Activated CD4-positive, alpha-beta memory T cell treated with anti-CD3 and anti-CD28 coated beads, Interleukin-2, amount 10 ng/mL, durations not matched to agents 7 days and 5 days (primary cell): ENCODE data around the gene NOL4L. TPM values are rescaled to one million over a fixed set of nuclear protein-coding genes. Genes with fewer than 3 reads are reported as not detected.

Source experiments
- CTCF ChIA-PET: fragments of 350-600 bp; sonication (Branson Sonifier 250); formaldehyde crosslinking; loops from one replicate; lab custom pipeline; 2021; ENCODE audit warnings: antibody characterized with exemption, inconsistent platforms; lab: Charles Lee
- POLR2A ChIA-PET: fragments of 350-600 bp; sonication (Branson Sonifier 250); formaldehyde crosslinking; loops from one replicate; lab custom pipeline; 2021; ENCODE audit warnings: antibody characterized with exemption; lab: Charles Lee
- DNase-seq: peaks from one replicate; pipeline ENCODE4 v3.0.0-alpha.2; 2020
- H3K27ac Mint-ChIP-seq: one replicate; pipeline ENCODE4 v1.8.0; 2021; ENCODE audit warnings: mild to moderate bottlenecking, mixed read lengths
- H3K27me3 Mint-ChIP-seq: one replicate; pipeline ENCODE4 v1.8.0; 2021; ENCODE audit warnings: mixed read lengths
- H3K36me3 Mint-ChIP-seq: one replicate; pipeline ENCODE4 v1.8.0; 2021; ENCODE audit warnings: low read depth, mixed read lengths
- H3K4me1 Mint-ChIP-seq: one replicate; pipeline ENCODE4 v1.8.0; 2021; ENCODE audit warnings: mixed read lengths
- H3K4me3 Mint-ChIP-seq: one replicate; pipeline ENCODE4 v1.8.0; 2021; ENCODE audit warnings: mild to moderate bottlenecking, mixed read lengths
- H3K9me3 Mint-ChIP-seq: one replicate; pipeline ENCODE4 v1.8.0; 2021; ENCODE audit warnings: mixed read lengths
- total RNA-seq, 2 experiments: library from RNA; stranded (reverse); gene quantifications; one replicate each; pipeline ENCODE4 v1.2.3, GENCODE V29; 2021

The NOL4L gene
- total RNA-seq, 2 experiments from 2014 or later, result 17.1 to 19.1 TPM

DNA sequence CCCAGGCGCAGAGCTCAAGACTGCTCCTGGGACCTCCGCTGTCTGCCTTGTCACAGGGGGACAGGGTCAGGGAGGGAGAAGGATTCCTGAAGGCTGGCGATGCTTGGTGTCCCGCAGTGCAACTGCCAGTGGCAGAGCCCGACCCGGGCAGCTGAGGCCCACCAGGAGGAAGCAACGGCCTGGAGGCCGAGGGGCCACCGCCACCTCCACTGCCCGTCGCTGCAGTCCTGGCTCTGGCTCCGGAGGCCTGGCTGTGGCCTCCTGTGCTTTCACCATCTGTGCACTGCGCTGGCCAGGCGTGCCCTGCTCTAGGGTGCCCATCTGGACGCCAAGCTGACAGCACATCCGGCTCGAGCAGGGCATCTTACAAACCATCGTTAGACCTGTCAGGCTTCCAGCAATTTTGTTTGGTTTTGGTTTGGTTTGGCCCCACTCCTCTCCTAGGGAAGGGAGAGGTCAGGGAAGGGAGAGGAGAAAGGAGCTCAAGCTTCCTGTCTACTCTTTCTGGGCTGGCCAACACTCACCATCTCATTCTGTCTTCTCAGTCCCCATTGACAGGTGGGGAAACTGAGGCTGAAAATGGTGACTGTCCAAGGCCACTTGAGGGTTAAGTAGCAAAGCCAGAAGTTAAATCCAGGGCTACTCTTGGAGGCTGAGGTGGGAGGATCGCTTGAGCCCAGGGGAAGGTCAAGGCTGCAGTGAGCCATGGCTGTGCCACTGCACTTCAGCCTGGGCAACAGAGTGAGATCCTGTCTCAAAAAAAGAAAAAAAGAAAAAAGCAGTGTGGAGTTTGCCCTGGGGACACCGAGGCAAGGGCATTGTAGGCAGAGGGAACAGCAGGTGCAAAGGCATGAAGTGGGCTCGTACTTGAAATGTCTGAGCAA lies 37.7 kb upstream of the NOL4L start:
- Mint-ChIP-seq H3K27me3 (no peaks in the 10 kb centered on the region), H3K27ac (no peak overlapping the region), H3K4me3 (no peak overlapping the region), H3K9me3 (no peaks in the 10 kb centered on the region), H3K4me1 (no peaks in the 10 kb centered on the region), H3K36me3 (no peaks in the 10 kb centered on the region)
- no peak for DNase-seq
- ChIA-PET CTCF (no interaction called here), POLR2A (no interaction called here)

GRCh38 chr20:32621891-32622584 lies 36.9 kb upstream of the NOL4L start:
- Mint-ChIP-seq H3K4me3 (no peak overlapping the region), H3K9me3 (no peaks in the 10 kb centered on the region), H3K27ac (no peak overlapping the region), H3K36me3 (no peaks in the 10 kb centered on the region), H3K4me1 (no peaks in the 10 kb centered on the region), H3K27me3 (no peaks in the 10 kb centered on the region)
- ChIA-PET CTCF (no interaction called here), POLR2A (no interaction called here)
- DNase-seq, result no peak

- DNase-seq, result peak; percentile 25
- H3K27ac Mint-ChIP-seq, result no peak overlapping the region
- no peak overlapping the region for H3K4me3 Mint-ChIP-seq
- no peaks in the 10 kb centered on the region for H3K4me1 Mint-ChIP-seq
- CTCF ChIA-PET, result interaction anchor here (1.2 kb wide), 1 partner anchor 157 kb away, joined by 3 read pairs; no protein-coding TSS in a partner anchor
- no peaks in the 10 kb centered on the region for H3K27me3 Mint-ChIP-seq
- POLR2A ChIA-PET, result no interaction called here
- H3K9me3 Mint-ChIP-seq, result no peaks in the 10 kb centered on the region
- no peaks in the 10 kb centered on the region for H3K36me3 Mint-ChIP-seq
Measured at GRCh38 chr20:32621071-32621890, 36.1 kb upstream of the NOL4L start.

GRCh38 chr20:32619586-32619985 lies 34.5 kb upstream of the NOL4L start:
- H3K27ac Mint-ChIP-seq, result no peak overlapping the region
- no peaks in the 10 kb centered on the region for H3K9me3 Mint-ChIP-seq
- no peak for DNase-seq
- H3K36me3 Mint-ChIP-seq, result no peaks in the 10 kb centered on the region
- peaks cover 3% of the 10 kb centered on the region for H3K27me3 Mint-ChIP-seq
- no peak overlapping the region for H3K4me3 Mint-ChIP-seq
- no peaks in the 10 kb centered on the region for H3K4me1 Mint-ChIP-seq
- ChIA-PET POLR2A (no interaction called here), CTCF (no interaction called here)

DNA sequence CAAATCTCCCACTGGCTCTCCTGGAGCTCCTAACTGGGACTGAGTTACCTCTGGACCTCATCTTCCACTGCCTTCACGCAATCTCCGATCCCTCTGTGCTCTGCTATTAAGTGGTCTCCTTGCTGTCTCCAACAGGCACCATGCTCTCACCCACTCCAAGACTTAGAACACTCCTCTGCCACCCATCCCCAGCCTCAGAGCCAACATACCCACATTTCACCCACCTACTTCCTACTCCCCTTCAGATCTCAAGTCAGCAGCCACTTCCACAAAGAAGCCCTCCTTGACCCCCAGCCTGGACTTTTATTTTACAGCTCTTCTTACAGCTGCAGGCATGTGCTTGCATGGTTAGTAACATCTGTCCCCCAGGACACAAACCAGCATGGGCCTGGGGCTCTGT lies 29.6 kb upstream of the NOL4L start:
- ChIA-PET CTCF (interaction anchor here (1.0 kb wide), 1 partner anchor 93 kb away, joined by 7 read pairs; no protein-coding TSS in a partner anchor), POLR2A (no interaction called here)
- no peak overlapping the region for H3K27ac Mint-ChIP-seq
- peaks cover 3% of the 10 kb centered on the region for H3K27me3 Mint-ChIP-seq
- no peaks in the 10 kb centered on the region for H3K9me3 Mint-ChIP-seq
- no peaks in the 10 kb centered on the region for H3K36me3 Mint-ChIP-seq
- no peaks in the 10 kb centered on the region for H3K4me1 Mint-ChIP-seq
- no peak for DNase-seq
- H3K4me3 Mint-ChIP-seq, result no peak overlapping the region

DNA sequence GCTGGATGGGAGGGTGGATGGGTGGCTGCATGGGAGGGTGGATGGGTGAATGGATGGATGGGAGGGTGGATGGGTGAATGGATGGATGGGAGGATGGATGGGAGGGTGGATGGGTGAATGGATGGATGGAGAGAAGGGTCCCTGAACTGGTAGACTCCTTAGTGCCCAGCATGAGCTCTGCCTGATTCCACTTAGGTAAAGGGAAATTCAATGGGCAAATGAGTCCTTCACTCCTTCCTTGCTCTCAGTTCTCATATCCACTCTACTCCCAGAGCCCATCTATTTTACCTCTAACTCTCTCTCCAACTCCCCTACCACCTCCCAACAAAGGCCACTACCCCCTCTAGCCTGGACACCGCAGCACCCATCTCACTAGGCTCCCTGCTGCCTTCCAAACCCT lies 29.2 kb upstream of the NOL4L start:
- no peak overlapping the region for H3K4me3 Mint-ChIP-seq
- H3K27ac Mint-ChIP-seq, result no peak overlapping the region
- no peaks in the 10 kb centered on the region for H3K4me1 Mint-ChIP-seq
- H3K27me3 Mint-ChIP-seq, result peaks cover 3% of the 10 kb centered on the region
- ChIA-PET CTCF (interaction anchor here (1.0 kb wide), 1 partner anchor 92 kb away, joined by 7 read pairs; no protein-coding TSS in a partner anchor), POLR2A (no interaction called here)
- no peaks in the 10 kb centered on the region for H3K9me3 Mint-ChIP-seq
- no peak for DNase-seq
- H3K36me3 Mint-ChIP-seq, result no peaks in the 10 kb centered on the region

GRCh38 chr20:32613192-32614053 lies 28.3 kb upstream of the NOL4L start:
- ChIA-PET POLR2A (no interaction called here), CTCF (no interaction called here)

DNA sequence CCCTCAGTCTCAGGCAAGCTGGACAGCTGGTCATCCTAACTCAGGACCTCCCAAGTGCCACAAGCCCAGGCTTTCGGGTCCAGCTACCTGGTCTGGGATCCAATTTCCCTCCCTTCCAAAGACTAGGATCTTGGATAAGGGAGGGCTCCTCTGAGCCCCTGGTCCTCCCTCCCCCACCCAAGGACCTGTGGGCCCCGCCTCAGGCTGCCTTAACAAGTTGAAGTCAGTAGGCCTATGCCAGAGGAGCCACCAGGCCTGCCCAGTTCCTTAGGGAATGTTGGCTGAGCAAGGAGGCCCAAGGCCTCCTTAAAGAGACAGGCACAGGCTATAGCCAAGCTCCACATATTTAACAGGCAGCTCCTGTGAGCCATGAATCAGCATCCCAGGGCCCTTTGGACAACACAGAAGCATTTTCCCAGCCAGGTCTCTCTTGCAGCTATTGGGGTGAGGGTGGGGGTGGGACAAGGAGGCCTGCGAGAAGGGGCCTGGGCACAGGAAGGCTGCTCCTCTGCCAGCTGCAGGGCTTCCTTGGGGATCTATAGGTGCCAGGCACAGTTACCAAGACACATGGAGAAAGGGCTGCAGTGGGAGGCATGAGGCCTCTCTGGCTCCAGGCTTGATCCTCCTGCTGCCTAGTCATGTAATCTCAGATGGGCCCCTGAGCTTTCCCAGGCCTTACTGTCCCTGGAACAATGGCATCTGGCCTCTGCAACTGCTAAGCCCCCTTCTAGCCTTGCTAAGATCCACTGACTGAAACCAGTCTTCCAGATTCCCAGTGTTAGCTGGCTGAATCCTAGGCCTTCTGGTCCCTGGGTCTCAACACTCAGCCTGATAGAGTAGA lies 27.4 kb upstream of the NOL4L start:
- CTCF ChIA-PET, result no interaction called here
- Mint-ChIP-seq H3K27me3 (peaks cover 3% of the 10 kb centered on the region), H3K36me3 (no peaks in the 10 kb centered on the region), H3K4me1 (no peaks in the 10 kb centered on the region), H3K4me3 (no peak overlapping the region), H3K9me3 (no peaks in the 10 kb centered on the region), H3K27ac (no peak overlapping the region)
- DNase-seq, result no peak
- POLR2A ChIA-PET, result no interaction called here

More at GRCh38 chr20:32613192-32614053, 28.3 kb upstream of the NOL4L start:
- Mint-ChIP-seq H3K4me3 (no peak overlapping the region), H3K27me3 (peaks cover 3% of the 10 kb centered on the region), H3K27ac (no peak overlapping the region), H3K9me3 (no peaks in the 10 kb centered on the region), H3K4me1 (no peaks in the 10 kb centered on the region), H3K36me3 (no peaks in the 10 kb centered on the region)
- no peak for DNase-seq

- no peak overlapping the region for H3K4me3 Mint-ChIP-seq
- CTCF ChIA-PET, result no interaction called here
- no peak overlapping the region for H3K27ac Mint-ChIP-seq
- H3K4me1 Mint-ChIP-seq, result no peaks in the 10 kb centered on the region
- peaks cover 3% of the 10 kb centered on the region for H3K27me3 Mint-ChIP-seq
- H3K9me3 Mint-ChIP-seq, result no peaks in the 10 kb centered on the region
- POLR2A ChIA-PET, result no interaction called here
- DNase-seq, result no peak
- H3K36me3 Mint-ChIP-seq, result no peaks in the 10 kb centered on the region
Measured at GRCh38 chr20:32611868-32612267, 26.7 kb upstream of the NOL4L start.

GRCh38 chr20:32611286-32611685 lies 26.2 kb upstream of the NOL4L start:
- POLR2A ChIA-PET, result interaction anchor here (0.6 kb wide), 1 partner anchor 121 kb away, joined by 3 read pairs; no protein-coding TSS in a partner anchor
- Mint-ChIP-seq H3K9me3 (no peaks in the 10 kb centered on the region), H3K4me3 (no peak overlapping the region), H3K36me3 (no peaks in the 10 kb centered on the region), H3K4me1 (no peaks in the 10 kb centered on the region), H3K27ac (no peak overlapping the region), H3K27me3 (peaks cover 3% of the 10 kb centered on the region)
- CTCF ChIA-PET, result no interaction called here
- no peak for DNase-seq

- ChIA-PET POLR2A (interaction anchor here (0.6 kb wide), 1 partner anchor 120 kb away, joined by 3 read pairs; no protein-coding TSS in a partner anchor), CTCF (no interaction called here)
- no peak overlapping the region for H3K27ac Mint-ChIP-seq
- H3K36me3 Mint-ChIP-seq, result no peaks in the 10 kb centered on the region
- H3K4me1 Mint-ChIP-seq, result no peaks in the 10 kb centered on the region
- no peak overlapping the region for H3K4me3 Mint-ChIP-seq
- no peaks in the 10 kb centered on the region for H3K9me3 Mint-ChIP-seq
- DNase-seq, result no peak
- peaks cover 3% of the 10 kb centered on the region for H3K27me3 Mint-ChIP-seq
Measured at GRCh38 chr20:32610472-32611218, 25.5 kb upstream of the NOL4L start.
